PC-3 (cell line): ENCODE results near the gene VPS35. TPM values are rescaled to one million over a fixed set of nuclear protein-coding genes. Genes with fewer than 3 reads are reported as not detected.

Source experiments
- ATAC-seq: fragments of 200-7000 bp; cut with Tn5 transposase; 2 replicates; pipeline ENCODE4 v1.9.1; 2020; ENCODE audit warnings: mild to moderate bottlenecking, moderate library complexity
- BruUV-seq: library from RNA; stranded (reverse); fragments of 400-500 nt; replicated peaks from 2 replicates; lab custom pipeline; 2021; lab: Mats Ljungman, UMichigan
- CTCF ChIA-PET: fragments of 300-600 bp; sonication (Branson Sonifier 250); formaldehyde crosslinking; loops from one replicate; lab custom pipeline; 2022; ENCODE audit warnings: antibody characterized with exemption; lab: Charles Lee
- POLR2A ChIA-PET: fragments of 300-600 bp; sonication (Branson Sonifier 250); formaldehyde crosslinking; loops from one replicate; lab custom pipeline; 2022; ENCODE audit warnings: antibody characterized with exemption; ENCODE audit not compliant: unreplicated experiment; lab: Charles Lee
- DNase-seq: peaks from one replicate; pipeline ENCODE4 v3.0.0-alpha.2; 2015
- H2AFZ ChIP-seq: fragments of 300-600 bp; sonication (generic); 2 replicates; pipeline ENCODE4 v1.6.0; 2016; ENCODE audit warnings: antibody characterized with exemption, low read length
- H3F3A ChIP-seq: fragments of 300-600 bp; sonication (generic); one replicate; pipeline ENCODE4 v1.6.0; 2017; ENCODE audit warnings: antibody characterized with exemption, low read length, control low read depth, mild to moderate bottlenecking; ENCODE audit not compliant: unreplicated experiment
- H3K27ac ChIP-seq: fragments of 300-600 bp; sonication (generic); 2 replicates; pipeline ENCODE4 v1.5.1; 2016; ENCODE audit warnings: mild to moderate bottlenecking, low read length
- H3K27me3 ChIP-seq: fragments of 300-600 bp; sonication (generic); 2 replicates; pipeline ENCODE4 v1.6.1; 2016; ENCODE audit warnings: low read length, mixed read lengths
- H3K36me3 ChIP-seq: fragments of 300-600 bp; sonication (generic); 2 replicates; pipeline ENCODE4 v1.6.1; 2016; ENCODE audit warnings: low read depth, mixed run types, low read length, mixed read lengths
- H3K4me1 ChIP-seq: fragments of 300-600 bp; sonication (generic); 2 replicates; pipeline ENCODE4 v1.5.1; 2016; ENCODE audit warnings: low read length; ENCODE audit not compliant: insufficient read depth
- H3K4me2 ChIP-seq: fragments of 300-600 bp; sonication (generic); 2 replicates; pipeline ENCODE4 v1.6.0; 2016; ENCODE audit warnings: low read length
- H3K4me3 ChIP-seq: fragments of 300-600 bp; sonication (generic); 2 replicates; pipeline ENCODE4 v1.5.1; 2016; ENCODE audit warnings: mild to moderate bottlenecking, low read length, mixed read lengths
- H3K79me2 ChIP-seq: fragments of 300-600 bp; sonication (generic); 2 replicates; pipeline ENCODE4 v1.6.1; 2017; ENCODE audit warnings: low read length, mixed read lengths
- H3K9ac ChIP-seq: fragments of 300-600 bp; sonication (generic); 2 replicates; pipeline ENCODE4 v1.6.0; 2016; ENCODE audit warnings: mild to moderate bottlenecking, low read length
- H3K9me2 ChIP-seq: fragments of 300-600 bp; sonication (generic); replicated peaks from 2 replicates; pipeline ENCODE4 v1.6.1; 2016; ENCODE audit warnings: mixed run types, low read length, mixed read lengths
- H3K9me3 ChIP-seq: fragments of 300-600 bp; sonication (generic); 2 replicates; pipeline ENCODE4 v1.6.1; 2016; ENCODE audit warnings: low read length, mixed read lengths
- H4K20me1 ChIP-seq: fragments of 300-600 bp; sonication (generic); 2 replicates; pipeline ENCODE4 v1.6.1; 2016; ENCODE audit warnings: low read length, mixed read lengths
- CTCF ChIP-seq: fragments of 300-600 bp; sonication (generic); conservative IDR thresholded peaks from 2 replicates; pipeline ENCODE4 v1.5.1; 2017; ENCODE audit warnings: antibody characterized with exemption, low read depth, mild to moderate bottlenecking, low read length
- EZH2 ChIP-seq: fragments of 300-600 bp; sonication (generic); IDR thresholded peaks from one replicate; pipeline ENCODE4 v1.6.1; 2017; ENCODE audit warnings: antibody characterized with exemption, mild to moderate bottlenecking, low read length; ENCODE audit not compliant: unreplicated experiment
- EZH2phosphoT487 ChIP-seq: fragments of 300-600 bp; sonication (generic); IDR thresholded peaks from 2 replicates; pipeline ENCODE4 v1.6.1; 2018; ENCODE audit warnings: mild to moderate bottlenecking, antibody characterized with exemption, low read length, borderline replicate concordance
- intact Hi-C: fragments of 100-400 bp; cut with micrococcal nuclease; formaldehyde crosslinking; loops from 2 replicates; pipeline ENCODE4 v1.9.0; 2023
- total RNA-seq: library from RNA; depleted of rRNA; stranded (reverse); fragments of >200 nt; gene quantifications from 2 replicates; pipeline ENCODE4 v1.2.3, GENCODE V29; 2014

VPS35 gene
- total RNA-seq, 1 experiment from 2014 or later = 39.3 TPM

GRCh38 chr16:46620266-46621005, 68.5 kb downstream of the VPS35 start:
- Histone ChIP-seq H3K9me3 (no peaks in the 10 kb centered on the region), H3K9me2 (no peaks in the 10 kb centered on the region), H3K27ac (no peak overlapping the region; the same call in 1 of the 2 replicates), H3K9ac (peak overlapping the region; percentile 92), H2AFZ (peak overlapping the region; percentile 96), H4K20me1 (no peaks in the 10 kb centered on the region), H3K27me3 (no peaks in the 10 kb centered on the region), H3K4me2 (peak overlapping the region; percentile 98), H3K36me3 (peaks cover 14% of the 10 kb centered on the region; the same call in 1 of the 2 replicates), H3F3A (no peaks in the 10 kb centered on the region), H3K4me1 (peaks cover 4% of the 10 kb centered on the region; the same call in 1 of the 2 replicates), H3K4me3 (peak overlapping the region; percentile 99), H3K79me2 (peaks cover 26% of the 10 kb centered on the region)
- POLR2A ChIA-PET = no interaction called here
- CTCF ChIA-PET = no interaction called here
- peak; percentile 20 for DNase-seq
- peak; percentile 39 for ATAC-seq
- BruUV-seq = TSS peak; percentile 61
- TF ChIP-seq EZH2phosphoT487 (no peak), CTCF (no peak)
- intact Hi-C loops = no loop called here

- intact Hi-C loops = no loop called here
- H3K36me3 ChIP-seq = peaks cover 21% of the 10 kb centered on the region; the same call in 1 of the 2 replicates
- TF ChIP-seq CTCF (no peak), EZH2phosphoT487 (no peak), EZH2 (no peak)
- H3K79me2 ChIP-seq = peaks cover 26% of the 10 kb centered on the region
- no peak overlapping the region for H3K4me3 ChIP-seq
- H3F3A ChIP-seq = no peaks in the 10 kb centered on the region
- no peak overlapping the region for H3K4me2 ChIP-seq
- H3K27me3 ChIP-seq = no peaks in the 10 kb centered on the region
- no peak overlapping the region for H2AFZ ChIP-seq
- peaks cover 4% of the 10 kb centered on the region; the same call in 1 of the 2 replicates for H3K4me1 ChIP-seq
- DNase-seq (no peak), ATAC-seq (no peak)
- no peaks in the 10 kb centered on the region for H4K20me1 ChIP-seq
- H3K9me3 ChIP-seq = no peaks in the 10 kb centered on the region
- POLR2A ChIA-PET = no interaction called here
- no peak overlapping the region for H3K27ac ChIP-seq
- CTCF ChIA-PET = no interaction called here
- no peaks in the 10 kb centered on the region for H3K9me2 ChIP-seq
- BruUV-seq = no TSS peak
- no peak overlapping the region for H3K9ac ChIP-seq
These were observed 70.5 kb downstream of the VPS35 start for GRCh38 chr16:46618516-46618915.

GRCh38 chr16:46614006-46614405, 75.0 kb downstream of the VPS35 start:
- no peaks in the 10 kb centered on the region for H3F3A ChIP-seq
- POLR2A ChIA-PET = no interaction called here
- no peaks in the 10 kb centered on the region for H3K27me3 ChIP-seq
- H3K4me2 ChIP-seq = no peak overlapping the region
- peaks cover 24% of the 10 kb centered on the region; the same call in 1 of the 2 replicates for H3K36me3 ChIP-seq
- H3K9me3 ChIP-seq = no peaks in the 10 kb centered on the region
- H3K79me2 ChIP-seq = peaks cover 6% of the 10 kb centered on the region
- no peak overlapping the region for H2AFZ ChIP-seq
- no peak overlapping the region for H3K4me3 ChIP-seq
- H3K4me1 ChIP-seq = no peaks in the 10 kb centered on the region
- intact Hi-C loops = no loop called here
- no peak for ATAC-seq
- H3K27ac ChIP-seq = no peak overlapping the region
- H3K9me2 ChIP-seq = no peaks in the 10 kb centered on the region
- H4K20me1 ChIP-seq = no peaks in the 10 kb centered on the region
- TF ChIP-seq EZH2 (no peak), EZH2phosphoT487 (no peak), CTCF (no peak)
- no peak for DNase-seq
- no peak overlapping the region for H3K9ac ChIP-seq
- no TSS peak for BruUV-seq
- CTCF ChIA-PET = no interaction called here
